ENCODE measurements around the gene SRCAP.

DNA sequence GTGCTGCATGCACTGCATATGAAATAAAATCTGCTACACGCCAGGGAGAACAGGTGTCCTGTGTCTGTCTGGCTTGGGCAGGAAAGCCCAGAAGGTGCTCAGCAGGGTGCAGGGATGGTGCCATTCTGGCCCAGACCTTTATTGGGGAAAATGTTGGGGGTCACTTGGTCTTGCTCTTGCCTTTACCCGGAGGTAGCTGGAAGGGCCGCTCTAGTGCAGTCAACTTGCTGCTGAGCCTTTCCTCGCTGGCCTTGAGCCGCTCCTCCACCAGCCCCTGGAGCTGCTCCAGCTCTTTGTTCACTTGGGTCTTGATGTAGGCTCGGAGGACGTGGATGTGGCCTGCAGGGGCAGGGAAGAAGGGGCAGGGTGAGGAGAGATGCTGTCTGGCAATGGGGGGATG lies 58.3 kb downstream of the SRCAP start:
- TF ChIP-seq, protein P1, sequence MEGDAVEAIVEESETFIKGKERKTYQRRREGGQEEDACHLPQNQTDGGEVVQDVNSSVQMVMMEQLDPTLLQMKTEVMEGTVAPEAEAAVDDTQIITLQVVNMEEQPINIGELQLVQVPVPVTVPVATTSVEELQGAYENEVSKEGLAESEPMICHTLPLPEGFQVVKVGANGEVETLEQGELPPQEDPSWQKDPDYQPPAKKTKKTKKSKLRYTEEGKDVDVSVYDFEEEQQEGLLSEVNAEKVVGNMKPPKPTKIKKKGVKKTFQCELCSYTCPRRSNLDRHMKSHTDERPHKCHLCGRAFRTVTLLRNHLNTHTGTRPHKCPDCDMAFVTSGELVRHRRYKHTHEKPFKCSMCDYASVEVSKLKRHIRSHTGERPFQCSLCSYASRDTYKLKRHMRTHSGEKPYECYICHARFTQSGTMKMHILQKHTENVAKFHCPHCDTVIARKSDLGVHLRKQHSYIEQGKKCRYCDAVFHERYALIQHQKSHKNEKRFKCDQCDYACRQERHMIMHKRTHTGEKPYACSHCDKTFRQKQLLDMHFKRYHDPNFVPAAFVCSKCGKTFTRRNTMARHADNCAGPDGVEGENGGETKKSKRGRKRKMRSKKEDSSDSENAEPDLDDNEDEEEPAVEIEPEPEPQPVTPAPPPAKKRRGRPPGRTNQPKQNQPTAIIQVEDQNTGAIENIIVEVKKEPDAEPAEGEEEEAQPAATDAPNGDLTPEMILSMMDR (optimal IDR thresholded peaks at IDR 0.05 in 1 of 3, IDR thresholded peaks at IDR 0.05 in 1 of 3, conservative IDR thresholded peaks at IDR 0.05 in 1 of 3; ENCODE audit: extremely low read depth in 1 of 3, insufficient read depth in 2 of 3, low read length in 3 of 3), result no peak
- no peak for TF ChIP-seq EZH2 (IDR thresholded peaks at IDR 0.05; ENCODE audit: low read length)

All from keratinocyte (primary cell).